GM19099 (cell line): ENCODE data around the gene SLC16A3.

Experiments used
- POLR2A ChIP-seq: IDR thresholded peaks from 3 replicates; pipeline ENCODE4 v1.6.1; 2011; ENCODE audit warnings: low read depth; ENCODE audit not compliant: insufficient read length; ENCODE audit errors: extremely low read depth

Gene SLC16A3

GRCh38 chr17:82228842-82229697 lies at the start of gene SLC16A3:
SLC16A3 (plus strand) TSS chr17:82229042; CDS start chr17:82236009, 6,967 bp downstream.
- peak; percentile 96 for TF ChIP-seq POLR2A

- TF ChIP-seq POLR2A = no peak
These were observed 49.4 kb upstream of the SLC16A3 start for GRCh38 chr17:82179412-82179811.

- no peak for TF ChIP-seq POLR2A
These were observed 48.8 kb upstream of the SLC16A3 start for GRCh38 chr17:82179946-82180475.

- no peak for TF ChIP-seq POLR2A
These were observed 47.9 kb upstream of the SLC16A3 start for GRCh38 chr17:82180776-82181528.

- no peak for TF ChIP-seq POLR2A
These were observed 44.1 kb upstream of the SLC16A3 start for GRCh38 chr17:82184761-82185160.

GRCh38 chr17:82186221-82186620 lies 42.6 kb upstream of the SLC16A3 start:
- TF ChIP-seq POLR2A = no peak

- TF ChIP-seq POLR2A = no peak
These were observed 41.3 kb upstream of the SLC16A3 start for GRCh38 chr17:82187500-82187899.

- TF ChIP-seq POLR2A = no peak
These were observed 40.6 kb upstream of the SLC16A3 start for GRCh38 chr17:82188001-82188961.

GRCh38 chr17:82193520-82194220 lies 35.2 kb upstream of the SLC16A3 start:
- TF ChIP-seq POLR2A = no peak

GRCh38 chr17:82194765-82195164 lies 34.1 kb upstream of the SLC16A3 start:
- TF ChIP-seq POLR2A = no peak

GRCh38 chr17:82195675-82196672 lies 32.9 kb upstream of the SLC16A3 start:
- TF ChIP-seq POLR2A = no peak

GRCh38 chr17:82198092-82198491 lies 30.8 kb upstream of the SLC16A3 start:
- TF ChIP-seq POLR2A = no peak

- no peak for TF ChIP-seq POLR2A
These were observed 29.3 kb upstream of the SLC16A3 start for GRCh38 chr17:82199496-82199895.

GRCh38 chr17:82200135-82200534 lies 28.7 kb upstream of the SLC16A3 start:
- TF ChIP-seq POLR2A = no peak
